HepG2 (cell line): Measurements from ENCODE around the gene TBC1D16. TPM values are rescaled to one million over a fixed set of nuclear protein-coding genes. Genes with fewer than 3 reads are reported as not detected.

Experiments used
- ARNT2 ChIP-seq: sonication (generic); formaldehyde crosslinking; IDR thresholded peaks from 2 replicates; pipeline ENCODE4 v1.8.0; 2022; ENCODE audit warnings: mild to moderate bottlenecking, low read depth, missing genetic modification reagents, moderate library complexity
- ATF7-NPFF ChIP-seq: sonication (generic); formaldehyde crosslinking; IDR thresholded peaks from 2 replicates; pipeline ENCODE4 v1.8.1; 2023; ENCODE audit warnings: mild to moderate bottlenecking, low read depth, missing genetic modification reagents, moderate library complexity
- FOXJ3 ChIP-seq: sonication (generic); formaldehyde crosslinking; IDR thresholded peaks from 2 replicates; pipeline ENCODE4 v1.4.0; 2020; ENCODE audit warnings: missing genetic modification reagents, mild to moderate bottlenecking, borderline replicate concordance
- HOXD1 ChIP-seq: sonication (generic); formaldehyde crosslinking; IDR thresholded peaks from 2 replicates; pipeline ENCODE4 v1.5.0; 2020; ENCODE audit warnings: missing genetic modification reagents
- ZNF615 ChIP-seq: sonication (generic); formaldehyde crosslinking; IDR thresholded peaks from 2 replicates; pipeline ENCODE4 v1.5.0; 2020; ENCODE audit warnings: mild to moderate bottlenecking, missing genetic modification reagents, borderline replicate concordance
- polyA plus RNA-seq, 8 experiments: library from polyadenylated mRNA; depleted of rRNA in 3 of 8; stranded (reverse) in 7 of 8; unstranded in 1 of 8; fragments of >200 nt; fragmentation: Illumina TruSeq in 4 of 8; extraction: Trizol in 4 of 8; gene quantifications; 2 replicates each; pipeline versions ENCODE4 v1.2.1 to v1.2.3, GENCODE V29; 2011 to 2016; ENCODE audit warnings: low read depth in 4 of 8, missing spikeins in 1 of 8, mixed read lengths in 1 of 8; ENCODE audit not compliant: insufficient read depth in 1 of 8
- total RNA-seq, 5 experiments: library from RNA; depleted of rRNA; stranded (reverse); fragments of >200 nt; fragmentation: Illumina TruSeq; extraction: Trizol; gene quantifications; 2 replicates each; pipeline ENCODE4 v1.2.3, GENCODE V29; 2016; ENCODE audit warnings: low read depth in 1 of 5
- TF ChIP-seq, protein P1 (sequence below), 2 experiments: sonication (generic) in 1 of 2; formaldehyde crosslinking in 1 of 2; IDR thresholded peaks; 2 replicates each; pipeline versions ENCODE4 v1.4.0 to v1.6.1; 2016 to 2020; ENCODE audit warnings: borderline replicate concordance in 1 of 2, low read depth in 1 of 2, mild to moderate bottlenecking in 1 of 2, missing genetic modification reagents in 1 of 2
- TF ChIP-seq, protein P2 (sequence below): IDR thresholded peaks from 2 replicates; pipeline ENCODE4 v1.4.0; 2020; ENCODE audit warnings: mild to moderate bottlenecking, missing genetic modification reagents
- TF ChIP-seq, protein P3 (sequence below): sonication (generic); formaldehyde crosslinking; IDR thresholded peaks from 2 replicates; pipeline ENCODE4 v1.4.0; 2020; ENCODE audit warnings: missing genetic modification reagents
- TF ChIP-seq, protein P4 (sequence below): sonication (generic); formaldehyde crosslinking; IDR thresholded peaks from 2 replicates; pipeline ENCODE4 v1.4.0; 2020; ENCODE audit warnings: missing genetic modification reagents

Gene TBC1D16
- total and polyA plus RNA-seq, 2 of the 13 experiments (the other 11 are each of a cell fraction or from before 2014, with no cell fraction given): 14.9 to 24.9 TPM

DNA sequence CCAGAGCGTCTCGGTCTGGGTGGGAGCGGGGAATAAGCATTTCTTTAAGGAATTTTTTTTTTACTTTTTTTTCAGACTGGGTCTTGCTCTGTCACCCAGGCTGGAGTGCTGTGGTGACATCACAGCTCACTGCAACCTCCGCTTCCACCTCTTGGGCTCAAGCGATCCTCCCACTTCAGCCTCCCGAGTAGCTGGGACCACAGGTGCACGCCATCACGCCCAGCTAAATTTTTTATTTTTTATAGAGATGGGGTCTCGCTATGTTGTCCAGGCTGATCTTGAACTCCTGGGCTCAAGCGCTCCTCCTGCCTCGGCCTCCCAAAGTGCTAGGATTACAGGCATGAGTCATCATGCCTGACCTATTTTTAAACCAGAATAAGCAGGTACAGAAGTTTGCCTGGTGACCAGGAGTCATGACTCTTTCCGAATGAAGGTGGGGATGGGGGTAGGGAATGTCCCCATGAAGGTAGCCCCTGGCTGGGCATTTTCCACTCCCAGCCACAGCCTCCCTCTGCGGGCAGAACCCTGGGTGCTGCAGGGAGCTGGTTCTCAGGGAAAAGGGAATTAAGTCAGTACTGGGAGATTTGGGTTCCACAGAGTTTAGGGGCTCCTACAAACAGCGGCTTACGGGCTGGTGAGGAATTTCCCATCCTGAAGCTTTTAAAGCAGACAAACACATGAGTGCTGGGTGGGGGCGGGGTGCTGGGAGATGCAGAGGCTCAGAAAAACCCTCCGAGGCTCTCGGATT lies 48.3 kb downstream of the TBC1D16 start (continued):
- TF ChIP-seq, protein P1, sequence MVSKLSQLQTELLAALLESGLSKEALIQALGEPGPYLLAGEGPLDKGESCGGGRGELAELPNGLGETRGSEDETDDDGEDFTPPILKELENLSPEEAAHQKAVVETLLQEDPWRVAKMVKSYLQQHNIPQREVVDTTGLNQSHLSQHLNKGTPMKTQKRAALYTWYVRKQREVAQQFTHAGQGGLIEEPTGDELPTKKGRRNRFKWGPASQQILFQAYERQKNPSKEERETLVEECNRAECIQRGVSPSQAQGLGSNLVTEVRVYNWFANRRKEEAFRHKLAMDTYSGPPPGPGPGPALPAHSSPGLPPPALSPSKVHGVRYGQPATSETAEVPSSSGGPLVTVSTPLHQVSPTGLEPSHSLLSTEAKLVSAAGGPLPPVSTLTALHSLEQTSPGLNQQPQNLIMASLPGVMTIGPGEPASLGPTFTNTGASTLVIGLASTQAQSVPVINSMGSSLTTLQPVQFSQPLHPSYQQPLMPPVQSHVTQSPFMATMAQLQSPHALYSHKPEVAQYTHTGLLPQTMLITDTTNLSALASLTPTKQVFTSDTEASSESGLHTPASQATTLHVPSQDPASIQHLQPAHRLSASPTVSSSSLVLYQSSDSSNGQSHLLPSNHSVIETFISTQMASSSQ (IDR thresholded peaks at IDR 0.05; ENCODE audit: low read depth): no peak
- TF ChIP-seq, protein P1 (CRISPR knock-in tag; IDR thresholded peaks at IDR 0.05; ENCODE audit: borderline replicate concordance): 0 out of 2 replicates have a peak, but pooled peaks have one; percentile 0
- TF ChIP-seq, protein P2, sequence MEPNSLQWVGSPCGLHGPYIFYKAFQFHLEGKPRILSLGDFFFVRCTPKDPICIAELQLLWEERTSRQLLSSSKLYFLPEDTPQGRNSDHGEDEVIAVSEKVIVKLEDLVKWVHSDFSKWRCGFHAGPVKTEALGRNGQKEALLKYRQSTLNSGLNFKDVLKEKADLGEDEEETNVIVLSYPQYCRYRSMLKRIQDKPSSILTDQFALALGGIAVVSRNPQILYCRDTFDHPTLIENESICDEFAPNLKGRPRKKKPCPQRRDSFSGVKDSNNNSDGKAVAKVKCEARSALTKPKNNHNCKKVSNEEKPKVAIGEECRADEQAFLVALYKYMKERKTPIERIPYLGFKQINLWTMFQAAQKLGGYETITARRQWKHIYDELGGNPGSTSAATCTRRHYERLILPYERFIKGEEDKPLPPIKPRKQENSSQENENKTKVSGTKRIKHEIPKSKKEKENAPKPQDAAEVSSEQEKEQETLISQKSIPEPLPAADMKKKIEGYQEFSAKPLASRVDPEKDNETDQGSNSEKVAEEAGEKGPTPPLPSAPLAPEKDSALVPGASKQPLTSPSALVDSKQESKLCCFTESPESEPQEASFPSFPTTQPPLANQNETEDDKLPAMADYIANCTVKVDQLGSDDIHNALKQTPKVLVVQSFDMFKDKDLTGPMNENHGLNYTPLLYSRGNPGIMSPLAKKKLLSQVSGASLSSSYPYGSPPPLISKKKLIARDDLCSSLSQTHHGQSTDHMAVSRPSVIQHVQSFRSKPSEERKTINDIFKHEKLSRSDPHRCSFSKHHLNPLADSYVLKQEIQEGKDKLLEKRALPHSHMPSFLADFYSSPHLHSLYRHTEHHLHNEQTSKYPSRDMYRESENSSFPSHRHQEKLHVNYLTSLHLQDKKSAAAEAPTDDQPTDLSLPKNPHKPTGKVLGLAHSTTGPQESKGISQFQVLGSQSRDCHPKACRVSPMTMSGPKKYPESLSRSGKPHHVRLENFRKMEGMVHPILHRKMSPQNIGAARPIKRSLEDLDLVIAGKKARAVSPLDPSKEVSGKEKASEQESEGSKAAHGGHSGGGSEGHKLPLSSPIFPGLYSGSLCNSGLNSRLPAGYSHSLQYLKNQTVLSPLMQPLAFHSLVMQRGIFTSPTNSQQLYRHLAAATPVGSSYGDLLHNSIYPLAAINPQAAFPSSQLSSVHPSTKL (CRISPR knock-in tag): no peak
- TF ChIP-seq, protein P3, sequence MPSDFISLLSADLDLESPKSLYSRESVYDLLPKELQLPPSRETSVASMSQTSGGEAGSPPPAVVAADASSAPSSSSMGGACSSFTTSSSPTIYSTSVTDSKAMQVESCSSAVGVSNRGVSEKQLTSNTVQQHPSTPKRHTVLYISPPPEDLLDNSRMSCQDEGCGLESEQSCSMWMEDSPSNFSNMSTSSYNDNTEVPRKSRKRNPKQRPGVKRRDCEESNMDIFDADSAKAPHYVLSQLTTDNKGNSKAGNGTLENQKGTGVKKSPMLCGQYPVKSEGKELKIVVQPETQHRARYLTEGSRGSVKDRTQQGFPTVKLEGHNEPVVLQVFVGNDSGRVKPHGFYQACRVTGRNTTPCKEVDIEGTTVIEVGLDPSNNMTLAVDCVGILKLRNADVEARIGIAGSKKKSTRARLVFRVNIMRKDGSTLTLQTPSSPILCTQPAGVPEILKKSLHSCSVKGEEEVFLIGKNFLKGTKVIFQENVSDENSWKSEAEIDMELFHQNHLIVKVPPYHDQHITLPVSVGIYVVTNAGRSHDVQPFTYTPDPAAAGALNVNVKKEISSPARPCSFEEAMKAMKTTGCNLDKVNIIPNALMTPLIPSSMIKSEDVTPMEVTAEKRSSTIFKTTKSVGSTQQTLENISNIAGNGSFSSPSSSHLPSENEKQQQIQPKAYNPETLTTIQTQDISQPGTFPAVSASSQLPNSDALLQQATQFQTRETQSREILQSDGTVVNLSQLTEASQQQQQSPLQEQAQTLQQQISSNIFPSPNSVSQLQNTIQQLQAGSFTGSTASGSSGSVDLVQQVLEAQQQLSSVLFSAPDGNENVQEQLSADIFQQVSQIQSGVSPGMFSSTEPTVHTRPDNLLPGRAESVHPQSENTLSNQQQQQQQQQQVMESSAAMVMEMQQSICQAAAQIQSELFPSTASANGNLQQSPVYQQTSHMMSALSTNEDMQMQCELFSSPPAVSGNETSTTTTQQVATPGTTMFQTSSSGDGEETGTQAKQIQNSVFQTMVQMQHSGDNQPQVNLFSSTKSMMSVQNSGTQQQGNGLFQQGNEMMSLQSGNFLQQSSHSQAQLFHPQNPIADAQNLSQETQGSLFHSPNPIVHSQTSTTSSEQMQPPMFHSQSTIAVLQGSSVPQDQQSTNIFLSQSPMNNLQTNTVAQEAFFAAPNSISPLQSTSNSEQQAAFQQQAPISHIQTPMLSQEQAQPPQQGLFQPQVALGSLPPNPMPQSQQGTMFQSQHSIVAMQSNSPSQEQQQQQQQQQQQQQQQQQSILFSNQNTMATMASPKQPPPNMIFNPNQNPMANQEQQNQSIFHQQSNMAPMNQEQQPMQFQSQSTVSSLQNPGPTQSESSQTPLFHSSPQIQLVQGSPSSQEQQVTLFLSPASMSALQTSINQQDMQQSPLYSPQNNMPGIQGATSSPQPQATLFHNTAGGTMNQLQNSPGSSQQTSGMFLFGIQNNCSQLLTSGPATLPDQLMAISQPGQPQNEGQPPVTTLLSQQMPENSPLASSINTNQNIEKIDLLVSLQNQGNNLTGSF (CRISPR knock-in tag): no peak
- TF ChIP-seq FOXJ3 (CRISPR knock-in tag) (no peak), HOXD1 (CRISPR knock-in tag) (no peak), ATF7-NPFF (CRISPR knock-in tag) (no peak), ZNF615 (CRISPR knock-in tag) (no peak; the same call in 1 of the 2 replicates), ARNT2 (no peak)
- TF ChIP-seq, protein P4, sequence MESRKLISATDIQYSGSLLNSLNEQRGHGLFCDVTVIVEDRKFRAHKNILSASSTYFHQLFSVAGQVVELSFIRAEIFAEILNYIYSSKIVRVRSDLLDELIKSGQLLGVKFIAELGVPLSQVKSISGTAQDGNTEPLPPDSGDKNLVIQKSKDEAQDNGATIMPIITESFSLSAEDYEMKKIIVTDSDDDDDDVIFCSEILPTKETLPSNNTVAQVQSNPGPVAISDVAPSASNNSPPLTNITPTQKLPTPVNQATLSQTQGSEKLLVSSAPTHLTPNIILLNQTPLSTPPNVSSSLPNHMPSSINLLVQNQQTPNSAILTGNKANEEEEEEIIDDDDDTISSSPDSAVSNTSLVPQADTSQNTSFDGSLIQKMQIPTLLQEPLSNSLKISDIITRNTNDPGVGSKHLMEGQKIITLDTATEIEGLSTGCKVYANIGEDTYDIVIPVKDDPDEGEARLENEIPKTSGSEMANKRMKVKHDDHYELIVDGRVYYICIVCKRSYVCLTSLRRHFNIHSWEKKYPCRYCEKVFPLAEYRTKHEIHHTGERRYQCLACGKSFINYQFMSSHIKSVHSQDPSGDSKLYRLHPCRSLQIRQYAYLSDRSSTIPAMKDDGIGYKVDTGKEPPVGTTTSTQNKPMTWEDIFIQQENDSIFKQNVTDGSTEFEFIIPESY: no peak
